ENCODE results near the gene ARRDC1.

ARRDC1 gene

GRCh38 chr9:137630126-137630525 is 24.6 kb downstream of the ARRDC1 start:
- TF ChIP-seq CTCF (IDR thresholded peaks at IDR 0.05; ENCODE audit: unreplicated experiment in 3 of 3) = no peak
- Mint-ChIP-seq H3K4me3 (no peak overlapping the region), H3K27ac (peak overlapping the region in 1 of 3 experiments; percentile 13), H3K9me3 (no peaks in the 10 kb centered on the region), H3K27me3 (ENCODE audit: low read depth) (no peaks in the 10 kb centered on the region), H3K36me3 (ENCODE audit: low read depth) (peaks cover 16% of the 10 kb centered on the region), H3K4me1 (peaks cover 31% of the 10 kb centered on the region)

GRCh38 chr9:137630679-137631078 is 25.2 kb downstream of the ARRDC1 start:
- H3K27me3 Mint-ChIP-seq (ENCODE audit: low read depth) = no peaks in the 10 kb centered on the region
- no peak for TF ChIP-seq CTCF (IDR thresholded peaks at IDR 0.05; ENCODE audit: unreplicated experiment in 3 of 3)
- H3K9me3 Mint-ChIP-seq = no peaks in the 10 kb centered on the region
- peaks cover 31% of the 10 kb centered on the region for H3K4me1 Mint-ChIP-seq
- no peak overlapping the region for H3K27ac Mint-ChIP-seq
- no peak overlapping the region for H3K4me3 Mint-ChIP-seq
- peaks cover 11% of the 10 kb centered on the region for H3K36me3 Mint-ChIP-seq (ENCODE audit: low read depth)

- H3K9me3 Mint-ChIP-seq = no peaks in the 10 kb centered on the region
- H3K27ac Mint-ChIP-seq = no peak overlapping the region
- TF ChIP-seq CTCF (IDR thresholded peaks at IDR 0.05; ENCODE audit: unreplicated experiment in 3 of 3) = no peak
- H3K27me3 Mint-ChIP-seq (ENCODE audit: low read depth) = no peaks in the 10 kb centered on the region
- peaks cover 14% of the 10 kb centered on the region for H3K36me3 Mint-ChIP-seq (ENCODE audit: low read depth)
- no peak overlapping the region for H3K4me3 Mint-ChIP-seq
- H3K4me1 Mint-ChIP-seq = peaks cover 31% of the 10 kb centered on the region
Observed at GRCh38 chr9:137631345-137632229, 26.1 kb downstream of the ARRDC1 start.

- Mint-ChIP-seq H3K27me3 (ENCODE audit: low read depth) (no peaks in the 10 kb centered on the region), H3K4me1 (peaks cover 31% of the 10 kb centered on the region), H3K36me3 (ENCODE audit: low read depth) (peaks cover 14% of the 10 kb centered on the region), H3K4me3 (no peak overlapping the region), H3K9me3 (no peaks in the 10 kb centered on the region), H3K27ac (peak overlapping the region in 2 of 3 experiments; percentile 4 to 8)
- TF ChIP-seq CTCF (IDR thresholded peaks at IDR 0.05; ENCODE audit: unreplicated experiment in 3 of 3) = no peak
Observed at GRCh38 chr9:137632230-137633161, 27.0 kb downstream of the ARRDC1 start.

- Mint-ChIP-seq H3K27ac (no peak overlapping the region), H3K4me3 (no peak overlapping the region), H3K36me3 (ENCODE audit: low read depth) (peaks cover 9% of the 10 kb centered on the region), H3K9me3 (no peaks in the 10 kb centered on the region), H3K27me3 (ENCODE audit: low read depth) (no peaks in the 10 kb centered on the region), H3K4me1 (peaks cover 20% of the 10 kb centered on the region)
- TF ChIP-seq CTCF (IDR thresholded peaks at IDR 0.05; ENCODE audit: unreplicated experiment in 3 of 3) = no peak
Observed at GRCh38 chr9:137634016-137634415, 28.5 kb downstream of the ARRDC1 start.
